IMR-90 (cell line): ENCODE results near the gene TMEM140. TPM values are rescaled to one million over a fixed set of nuclear protein-coding genes. Genes with fewer than 3 reads are reported as not detected.

Experiments used
- ATAC-seq: fragments of 200-7000 bp; cut with Tn5 transposase; 2 replicates; pipeline ENCODE4 v1.9.1; 2020; ENCODE audit warnings: low read depth, mild to moderate bottlenecking, moderate library complexity
- BruUV-seq: library from RNA; stranded (reverse); fragments of 400-500 nt; replicated peaks from 2 replicates; lab custom pipeline; 2021; lab: Mats Ljungman, UMichigan
- CTCF ChIA-PET: fragments of 300-600 bp; formaldehyde crosslinking; extraction: SDS; loops from one replicate; lab custom pipeline; 2021; ENCODE audit warnings: antibody characterized with exemption; lab: Yijun Ruan, JAX
- POLR2A ChIA-PET: fragments of 300-600 bp; sonication (Branson Sonifier 250); formaldehyde crosslinking; loops from one replicate; lab custom pipeline; 2022; ENCODE audit warnings: antibody characterized with exemption; ENCODE audit not compliant: unreplicated experiment; lab: Charles Lee
- DNase-seq: peaks from one replicate; pipeline ENCODE4 v3.0.0; 2013
- H2AFZ ChIP-seq: replicated peaks from 2 replicates; pipeline ENCODE3; 2013; ENCODE audit warnings: low read length, mild to moderate bottlenecking; ENCODE audit not compliant: poor library complexity
- H2AK5ac ChIP-seq: 2 replicates; pipeline ENCODE4 v1.6.1; 2013; ENCODE audit warnings: low read depth, low read length, inconsistent platforms
- H2AK9ac ChIP-seq: replicated peaks from 2 replicates; pipeline ENCODE3; 2013; ENCODE audit warnings: mild to moderate bottlenecking, low read depth, low read length, moderate library complexity; ENCODE audit not compliant: poor library complexity
- H2BK120ac ChIP-seq: 2 replicates; pipeline ENCODE4 v1.6.1; 2013; ENCODE audit warnings: low read depth, low read length, inconsistent platforms
- H2BK15ac ChIP-seq: 3 replicates; pipeline ENCODE4 v1.6.1; 2013; ENCODE audit warnings: low read depth, low read length, inconsistent platforms
- H2BK20ac ChIP-seq: 2 replicates; pipeline ENCODE4 v1.6.1; 2013; ENCODE audit warnings: low read depth, mild to moderate bottlenecking, inconsistent platforms, low read length, moderate library complexity
- H2BK5ac ChIP-seq: 2 replicates; pipeline ENCODE4 v1.6.1; 2013; ENCODE audit warnings: mild to moderate bottlenecking, low read depth, low read length, inconsistent platforms; ENCODE audit not compliant: poor library complexity, severe bottlenecking
- H3K14ac ChIP-seq: replicated peaks from 2 replicates; pipeline ENCODE4 v1.6.1; 2013; ENCODE audit warnings: low read depth, low read length, inconsistent platforms
- H3K18ac ChIP-seq: 2 replicates; pipeline ENCODE4 v1.6.1; 2013; ENCODE audit warnings: low read depth, low read length, control low read depth
- H3K23ac ChIP-seq: 2 replicates; pipeline ENCODE4 v1.6.1; 2013; ENCODE audit warnings: low read depth, low read length, inconsistent platforms
- H3K27ac ChIP-seq: 2 replicates; pipeline ENCODE4 v1.5.1; 2013; ENCODE audit warnings: mild to moderate bottlenecking, control low read depth, low read length; ENCODE audit not compliant: insufficient read depth
- H3K27me3 ChIP-seq: 2 replicates; pipeline ENCODE4 v1.6.1; 2013; ENCODE audit warnings: low read length; ENCODE audit not compliant: control insufficient read depth, insufficient read depth
- H3K36me3 ChIP-seq: 2 replicates; pipeline ENCODE4 v1.6.1; 2013; ENCODE audit warnings: low read length, mixed read lengths; ENCODE audit not compliant: control insufficient read depth, insufficient read depth
- H3K4ac ChIP-seq: 2 replicates; pipeline ENCODE4 v1.6.1; 2013; ENCODE audit warnings: low read depth, low read length, inconsistent platforms
- H3K4me1 ChIP-seq: 2 replicates; pipeline ENCODE4 v1.6.1; 2013; ENCODE audit warnings: low read length, mixed read lengths; ENCODE audit not compliant: control insufficient read depth, insufficient read depth
- H3K4me2 ChIP-seq: 2 replicates; pipeline ENCODE4 v1.6.1; 2013; ENCODE audit warnings: low read depth, mild to moderate bottlenecking, control low read depth, low read length, moderate library complexity
- H3K4me3 ChIP-seq: 2 replicates; pipeline ENCODE4 v1.5.1; 2013; ENCODE audit warnings: low read depth, mild to moderate bottlenecking, control low read depth, low read length, moderate library complexity; ENCODE audit not compliant: insufficient read depth
- H3K56ac ChIP-seq: 2 replicates; pipeline ENCODE4 v1.6.1; 2013; ENCODE audit warnings: low read length, inconsistent platforms; ENCODE audit not compliant: insufficient read depth; ENCODE audit errors: extremely low read depth
- H3K79me1 ChIP-seq, 2 experiments: 2 replicates each; pipeline ENCODE4 v1.6.1; 2013; ENCODE audit warnings: low read length in 2 of 2, inconsistent platforms in 1 of 2, low read depth in 1 of 2
- H3K9ac ChIP-seq: 2 replicates; pipeline ENCODE4 v1.6.1; 2013; ENCODE audit warnings: low read depth, low read length, control low read depth
- H3K9me1 ChIP-seq: 2 replicates; pipeline ENCODE4 v1.6.1; 2013; ENCODE audit warnings: low read length, inconsistent platforms; ENCODE audit not compliant: insufficient read depth
- H3K9me3 ChIP-seq: 2 replicates; pipeline ENCODE4 v1.6.1; 2013; ENCODE audit warnings: low read length; ENCODE audit not compliant: control insufficient read depth, insufficient read depth
- H4K20me1 ChIP-seq: 2 replicates; pipeline ENCODE4 v1.6.1; 2013; ENCODE audit warnings: low read length, inconsistent platforms; ENCODE audit not compliant: insufficient read depth
- H4K5ac ChIP-seq: 2 replicates; pipeline ENCODE4 v1.6.1; 2013; ENCODE audit warnings: mild to moderate bottlenecking, low read depth, low read length, control low read depth
- H4K8ac ChIP-seq, 2 experiments: 2 replicates each; pipeline ENCODE4 v1.6.1; 2013; ENCODE audit warnings: low read depth in 2 of 2, low read length in 2 of 2, control low read depth in 1 of 2, inconsistent platforms in 1 of 2
- H4K91ac ChIP-seq: 2 replicates; pipeline ENCODE4 v1.6.1; 2013; ENCODE audit warnings: low read depth, low read length, inconsistent platforms; ENCODE audit not compliant: insufficient read depth
- MAFK ChIP-seq: IDR thresholded peaks from 2 replicates; pipeline ENCODE4 v1.6.1; 2012; ENCODE audit warnings: low read depth, low read length, improper control_type of control experiment
- WGBS, 2 experiments: methylation state at CpG; one replicate each; pipeline versions ENCODE4 v1.1.5 to v1.1.7; 2013; ENCODE audit warnings: missing lambda C conversion rate in 2 of 2; ENCODE audit not compliant: insufficient read length in 1 of 2; ENCODE audit errors: extremely low coverage in 2 of 2; 5-methylcytosine and 5-hydroxymethylcytosine counted together
- dilution Hi-C: fragments of 300-500 bp; cut with HindIII; formaldehyde crosslinking; loops from one replicate; pipeline ENCODE4 v1.14.3; 2018; ENCODE audit warnings: low sequenced_read_pairs; ENCODE audit not compliant: unreplicated experiment
- in situ Hi-C: fragments of 300-500 bp; cut with MboI; formaldehyde crosslinking; loops from 3 replicates; pipeline ENCODE4 v1.14.3; 2019; ENCODE audit warnings: low sequenced_read_pairs, inconsistent platforms, mixed read lengths
- intact Hi-C: fragments of 100-400 bp; cut with micrococcal nuclease; formaldehyde crosslinking; loops from 2 replicates; pipeline ENCODE4 v1.10.0; 2022
- polyA plus RNA-seq, 3 experiments: library from polyadenylated mRNA; depleted of rRNA; stranded (reverse); fragments of >200 nt; gene quantifications; 2 replicates each; pipeline ENCODE4 v1.2.3, GENCODE V29; 2012; ENCODE audit warnings: low replicate concordance in 1 of 3
- total RNA-seq: library from RNA; depleted of rRNA; stranded (reverse); fragments of >200 nt; gene quantifications from 2 replicates; pipeline ENCODE4 v1.2.3, GENCODE V29; 2012
- TF ChIP-seq, protein P1 (sequence below): conservative IDR thresholded peaks from 2 replicates; pipeline ENCODE4 v1.5.1; 2012; ENCODE audit warnings: mild to moderate bottlenecking, low read depth, low read length, improper control_type of control experiment

TMEM140 gene
- total and polyA plus RNA-seq, 2 of the 4 experiments (the other 2 are of a cell fraction): 0.24 to 0.72 TPM

DNA sequence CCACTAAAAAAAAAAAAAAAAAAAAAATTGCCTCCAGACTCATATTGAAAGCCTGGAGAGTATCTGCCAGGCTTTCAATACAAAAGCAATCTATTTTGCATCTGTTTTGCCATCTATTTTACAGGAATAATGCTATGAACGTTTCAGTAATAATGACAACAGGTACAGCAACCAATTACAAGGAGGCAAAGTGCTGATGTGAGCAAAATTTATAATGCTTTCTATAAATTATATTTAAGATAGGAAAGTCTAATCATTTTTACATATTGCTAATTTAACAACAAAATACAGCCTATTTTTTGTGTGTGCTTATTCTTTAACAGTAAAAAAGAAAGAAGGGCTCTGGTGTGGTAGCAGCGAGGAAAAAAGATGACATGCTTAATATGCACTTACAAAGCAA, 53.5 kb downstream of the TMEM140 start:
- H4K5ac ChIP-seq: no peak overlapping the region
- TF ChIP-seq, protein P1, sequence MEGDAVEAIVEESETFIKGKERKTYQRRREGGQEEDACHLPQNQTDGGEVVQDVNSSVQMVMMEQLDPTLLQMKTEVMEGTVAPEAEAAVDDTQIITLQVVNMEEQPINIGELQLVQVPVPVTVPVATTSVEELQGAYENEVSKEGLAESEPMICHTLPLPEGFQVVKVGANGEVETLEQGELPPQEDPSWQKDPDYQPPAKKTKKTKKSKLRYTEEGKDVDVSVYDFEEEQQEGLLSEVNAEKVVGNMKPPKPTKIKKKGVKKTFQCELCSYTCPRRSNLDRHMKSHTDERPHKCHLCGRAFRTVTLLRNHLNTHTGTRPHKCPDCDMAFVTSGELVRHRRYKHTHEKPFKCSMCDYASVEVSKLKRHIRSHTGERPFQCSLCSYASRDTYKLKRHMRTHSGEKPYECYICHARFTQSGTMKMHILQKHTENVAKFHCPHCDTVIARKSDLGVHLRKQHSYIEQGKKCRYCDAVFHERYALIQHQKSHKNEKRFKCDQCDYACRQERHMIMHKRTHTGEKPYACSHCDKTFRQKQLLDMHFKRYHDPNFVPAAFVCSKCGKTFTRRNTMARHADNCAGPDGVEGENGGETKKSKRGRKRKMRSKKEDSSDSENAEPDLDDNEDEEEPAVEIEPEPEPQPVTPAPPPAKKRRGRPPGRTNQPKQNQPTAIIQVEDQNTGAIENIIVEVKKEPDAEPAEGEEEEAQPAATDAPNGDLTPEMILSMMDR: no peak
- TF ChIP-seq MAFK: peak; percentile 92
- H3K18ac ChIP-seq: no peak overlapping the region
- no peak overlapping the region for H2BK5ac ChIP-seq
- H3K9me3 ChIP-seq: no peaks in the 10 kb centered on the region
- H3K56ac ChIP-seq: no peak overlapping the region
- no peak overlapping the region for H3K14ac ChIP-seq
- no peak overlapping the region for H3K9ac ChIP-seq
- no peak overlapping the region for H2BK15ac ChIP-seq
- H3K27me3 ChIP-seq: no peaks in the 10 kb centered on the region
- H2AFZ ChIP-seq: no peak overlapping the region
- no CpG with 5 or more reads among the region's 2 CpGs for WGBS, 2 experiments
- peaks cover 17% of the 10 kb centered on the region for H3K9me1 ChIP-seq
- no peak overlapping the region for H4K91ac ChIP-seq
- DNase-seq (no peak), ATAC-seq (no peak)
- H3K36me3 ChIP-seq: peaks cover 13% of the 10 kb centered on the region
- H3K4ac ChIP-seq: no peak overlapping the region
- no peak overlapping the region for H4K8ac ChIP-seq
- H4K20me1 ChIP-seq: no peaks in the 10 kb centered on the region
- H2BK20ac ChIP-seq: no peak overlapping the region
- no peak overlapping the region for H3K23ac ChIP-seq
- CTCF ChIA-PET: no interaction called here
- intact Hi-C loops: no loop called here
- in situ Hi-C loops: no loop called here
- no peak overlapping the region for H2AK9ac ChIP-seq
- POLR2A ChIA-PET: no interaction called here
- dilution Hi-C loops: no loop called here
- H3K4me2 ChIP-seq: no peak overlapping the region
- peaks cover 4 to 12% of the 10 kb centered on the region in 2 experiments; a peak in 3 of 4 replicates for H3K79me1 ChIP-seq
- H2BK120ac ChIP-seq: no peak overlapping the region
- H3K4me1 ChIP-seq: peaks cover 5% of the 10 kb centered on the region; the same call in 1 of the 2 replicates
- no peak overlapping the region for H3K27ac ChIP-seq
- H2AK5ac ChIP-seq: no peak overlapping the region
- no peak overlapping the region for H3K4me3 ChIP-seq
- BruUV-seq: no TSS peak
